Upper lobe of left lung (tissue), 6 donors: ENCODE data around the gene CHST1. TPM values are rescaled to one million over a fixed set of nuclear protein-coding genes. Genes with fewer than 3 reads are reported as not detected.

Experiments
- ATAC-seq, 2 donors: fragments of 200-7000 bp; cut with Tn5 transposase; one replicate each; pipeline ENCODE4 v1.9.1; 2022; ENCODE audit warnings: mild to moderate bottlenecking in 2 of 2, moderate library complexity in 2 of 2; ENCODE audit not compliant: low FRiP score in 2 of 2
- DNase-seq, 2 donors: peaks; one replicate each; pipeline ENCODE4 v3.0.0-alpha.2; 2019 to 2020
- H3K27ac ChIP-seq, 4 donors: fragments of 200-600 bp; sonication (generic); one replicate each; pipeline ENCODE4 v1.5.1; 2016 to 2019
- H3K27me3 ChIP-seq, 4 donors: fragments of 200-600 bp; sonication (generic); one replicate each; pipeline ENCODE4 v1.5.1; 2017 to 2019
- H3K36me3 ChIP-seq, 4 donors: fragments of 200-600 bp; sonication (generic); one replicate each; pipeline ENCODE4 v1.5.1; 2016 to 2019
- H3K4me1 ChIP-seq, 4 donors: fragments of 200-600 bp; sonication (generic); one replicate each; pipeline ENCODE4 v1.5.1; 2018 to 2019
- H3K4me3 ChIP-seq, 4 donors: fragments of 200-600 bp; sonication (generic); one replicate each; pipeline ENCODE4 v1.5.1; 2017 to 2019; ENCODE audit warnings: mild to moderate bottlenecking in 2 of 4, moderate library complexity in 1 of 4
- H3K9me3 ChIP-seq, 4 donors: fragments of 200-600 bp; sonication (generic); one replicate each; pipeline ENCODE4 v1.5.1; 2018 to 2019
- CTCF ChIP-seq, 6 experiments: fragments of 450-650 bp in 4 of 6; fragments of 200-600 bp in 2 of 6; sonication (generic) in 2 of 6; IDR thresholded peaks; one replicate each; pipeline ENCODE4 v1.5.1; 2016 to 2019; ENCODE audit warnings: antibody characterized with exemption in 6 of 6
- EP300 ChIP-seq, 4 donors: sonication (generic); formaldehyde crosslinking; IDR thresholded peaks; one replicate each; pipeline ENCODE4 v1.5.1; 2017; ENCODE audit warnings: antibody characterized with exemption in 4 of 4, control low read depth in 2 of 4
- POLR2A ChIP-seq, 4 donors: fragments of 450-650 bp; IDR thresholded peaks; one replicate each; pipeline ENCODE4 v1.5.1; 2016 to 2017; ENCODE audit warnings: antibody characterized with exemption in 4 of 4, mild to moderate bottlenecking in 2 of 4
- POLR2AphosphoS5 ChIP-seq, 2 donors: sonication (generic); formaldehyde crosslinking; IDR thresholded peaks; one replicate each; pipeline ENCODE4 v1.5.1; 2017; ENCODE audit warnings: antibody characterized with exemption in 2 of 2
- WGBS, 2 donors: methylation state at CpG; one replicate each; pipeline ENCODE4 v1.1.5; 2017 to 2018; 5-methylcytosine and 5-hydroxymethylcytosine counted together
- total RNA-seq, 6 donors: library from RNA; depleted of rRNA in 4 of 6; stranded (reverse); fragments of >200 nt in 4 of 6; gene quantifications; one replicate each; pipeline versions ENCODE4 v1.1.0 to v1.2.1, GENCODE V29; 2016 to 2021
- donor health status: DM: no; HTN: no; CAD: no; lungs with moderate emphysema.
- donor health status: DM: no; HTN: yes; CAD: no; lungs with severe emphysema.

Gene CHST1
- total RNA-seq, 6 donors from 2014 or later, result 1.6 to 7.4 (median 2.6) TPM

- peaks cover 0 to 17% (median 0%) of the 10 kb centered on the region in 4 donors for H3K36me3 ChIP-seq
- no peak overlapping the region for H3K4me3 ChIP-seq
- no peak overlapping the region for H3K27ac ChIP-seq
- no peaks in the 10 kb centered on the region for H3K27me3 ChIP-seq
- TF ChIP-seq POLR2AphosphoS5 (IDR thresholded peaks at IDR 0.05) (no peak), POLR2A (IDR thresholded peaks at IDR 0.05) (no peak)
- WGBS, 2 donors, result 81 to 83% methylated on average over 9 of the region's 9 CpGs
- H3K4me1 ChIP-seq, result no peaks in the 10 kb centered on the region
- no peak for ATAC-seq
- H3K9me3 ChIP-seq, result no peaks in the 10 kb centered on the region
- DNase-seq, result no peak
Measured at GRCh38 chr11:45648931-45649330, 16.5 kb downstream of the CHST1 start.

- DNase-seq (no peak), ATAC-seq (no peak)
- no peaks in the 10 kb centered on the region for H3K9me3 ChIP-seq
- H3K36me3 ChIP-seq, result peaks cover 0 to 17% (median 0%) of the 10 kb centered on the region in 4 donors
- H3K4me3 ChIP-seq, result no peak overlapping the region
- H3K4me1 ChIP-seq, result peaks cover 0 to 6% (median 0%) of the 10 kb centered on the region in 4 donors
- WGBS, 2 donors, result 13 to 14% methylated on average over 1 of the region's 1 CpG
- no peak for TF ChIP-seq CTCF (IDR thresholded peaks at IDR 0.05)
- TF ChIP-seq POLR2AphosphoS5 (IDR thresholded peaks at IDR 0.05), result no peak
- no peak for TF ChIP-seq POLR2A (IDR thresholded peaks at IDR 0.05)
- TF ChIP-seq EP300 (IDR thresholded peaks at IDR 0.05), result no peak
- H3K27me3 ChIP-seq, result no peaks in the 10 kb centered on the region
- H3K27ac ChIP-seq, result no peak overlapping the region
Measured at GRCh38 chr11:45647786-45648185, 17.6 kb downstream of the CHST1 start.

GRCh38 chr11:45647329-45647728 is 18.1 kb downstream of the CHST1 start:
- H3K36me3 ChIP-seq, result peaks cover 0 to 17% (median 0%) of the 10 kb centered on the region in 4 donors
- no peak for ATAC-seq
- TF ChIP-seq POLR2AphosphoS5 (IDR thresholded peaks at IDR 0.05) (no peak), EP300 (IDR thresholded peaks at IDR 0.05) (no peak), CTCF (IDR thresholded peaks at IDR 0.05) (no peak), POLR2A (IDR thresholded peaks at IDR 0.05) (no peak)

GRCh38 chr11:45646275-45646927 is 19.0 kb downstream of the CHST1 start:
- ATAC-seq (no peak), DNase-seq (no peak)
- 100% methylated on average over 1 of the region's 1 CpG for WGBS, 2 donors
- Histone ChIP-seq H3K27ac (no peak overlapping the region), H3K4me1 (peaks cover 0 to 6% (median 0%) of the 10 kb centered on the region in 4 donors), H3K4me3 (no peak overlapping the region), H3K36me3 (peaks cover 0 to 17% (median 0%) of the 10 kb centered on the region in 4 donors), H3K9me3 (no peaks in the 10 kb centered on the region), H3K27me3 (no peaks in the 10 kb centered on the region)
- TF ChIP-seq EP300 (IDR thresholded peaks at IDR 0.05) (no peak), POLR2AphosphoS5 (IDR thresholded peaks at IDR 0.05) (no peak), POLR2A (IDR thresholded peaks at IDR 0.05) (no peak), CTCF (IDR thresholded peaks at IDR 0.05) (no peak)

More at GRCh38 chr11:45647329-45647728, 18.1 kb downstream of the CHST1 start:
- no peaks in the 10 kb centered on the region for H3K9me3 ChIP-seq
- no peak overlapping the region for H3K4me3 ChIP-seq
- H3K27ac ChIP-seq, result no peak overlapping the region
- WGBS, 2 donors, result 74 to 86% methylated on average over 3 of the region's 3 CpGs
- DNase-seq, result no peak
- no peaks in the 10 kb centered on the region for H3K27me3 ChIP-seq
- peaks cover 0 to 6% (median 0%) of the 10 kb centered on the region in 4 donors for H3K4me1 ChIP-seq

- TF ChIP-seq CTCF (IDR thresholded peaks at IDR 0.05), result no peak
- TF ChIP-seq EP300 (IDR thresholded peaks at IDR 0.05), result no peak
- TF ChIP-seq POLR2A (IDR thresholded peaks at IDR 0.05), result no peak
- TF ChIP-seq POLR2AphosphoS5 (IDR thresholded peaks at IDR 0.05), result no peak
- Histone ChIP-seq H3K27me3 (no peaks in the 10 kb centered on the region), H3K4me3 (no peak overlapping the region), H3K4me1 (peaks cover 0 to 6% (median 0%) of the 10 kb centered on the region in 4 donors), H3K36me3 (peaks cover 0 to 11% (median 0%) of the 10 kb centered on the region in 4 donors), H3K27ac (no peak overlapping the region), H3K9me3 (no peaks in the 10 kb centered on the region)
- no peak for ATAC-seq
- WGBS, 2 donors, result 92% methylated on average over 10 of the region's 10 CpGs
- no peak for DNase-seq
Measured at GRCh38 chr11:45644981-45645889, 20.2 kb downstream of the CHST1 start.
